PC-9 (cell line): ENCODE data around the gene SP3.

Source experiments
- CTCF ChIP-seq: fragments of 200-600 bp; sonication (generic); conservative IDR thresholded peaks from 2 replicates; pipeline ENCODE4 v1.6.1; 2017; ENCODE audit warnings: mixed run types, antibody characterized with exemption, mild to moderate bottlenecking, moderate library complexity
- EZH2 ChIP-seq: fragments of 200-600 bp; sonication (generic); IDR thresholded peaks from 2 replicates; pipeline ENCODE4 v1.8.0; 2017; ENCODE audit warnings: antibody characterized with exemption, low read depth

GRCh38 chr2:173999724-174000123 lies 34.6 kb upstream of the SP3 start:
- TF ChIP-seq CTCF (no peak), EZH2 (no peak)
